Measurements from ENCODE around the gene MUS81. TPM values are rescaled to one million over a fixed set of nuclear protein-coding genes. Genes with fewer than 3 reads are reported as not detected.

Gene MUS81
- total RNA-seq, 2 donors from 2014 or later, result 64.3 to 68.6 TPM

GRCh38 chr11:65849366-65849765, 10.9 kb upstream of the MUS81 start:
- H3K4me1 ChIP-seq (replicated peaks), result no peaks in the 10 kb centered on the region
- no peak overlapping the region for H3K27ac ChIP-seq
- intact Hi-C loops (cut with DNase I), result no loop called here
- WGBS, result 54% methylated on average over 8 of the region's 8 CpGs
- no peak overlapping the region for H3K4me3 ChIP-seq
- peaks cover 0 to 19% of the 10 kb centered on the region in 2 donors for H3K36me3 ChIP-seq
- no peak for TF ChIP-seq CTCF (IDR thresholded peaks at IDR 0.05)
- TF ChIP-seq POLR2A (IDR thresholded peaks at IDR 0.05), result no peak
- TF ChIP-seq POLR2AphosphoS5 (IDR thresholded peaks at IDR 0.05), result no peak
- H3K27me3 ChIP-seq (replicated peaks; ENCODE audit: insufficient read depth), result no peaks in the 10 kb centered on the region
- no peak for DNase-seq (ENCODE audit: low spot score)
- H3K9me3 ChIP-seq, result no peaks in the 10 kb centered on the region

GRCh38 chr11:65849771-65850216, 10.4 kb upstream of the MUS81 start:
- no peak overlapping the region for H3K4me3 ChIP-seq
- intact Hi-C loops (cut with DNase I), result no loop called here
- no peak overlapping the region for H3K27ac ChIP-seq
- H3K4me1 ChIP-seq (replicated peaks), result no peaks in the 10 kb centered on the region
- no peaks in the 10 kb centered on the region for H3K27me3 ChIP-seq (replicated peaks; ENCODE audit: insufficient read depth)
- H3K9me3 ChIP-seq, result no peaks in the 10 kb centered on the region
- TF ChIP-seq POLR2A (IDR thresholded peaks at IDR 0.05) (no peak), POLR2AphosphoS5 (IDR thresholded peaks at IDR 0.05) (no peak), CTCF (IDR thresholded peaks at IDR 0.05) (no peak)
- H3K36me3 ChIP-seq, result peaks cover 0 to 21% of the 10 kb centered on the region in 2 donors
- WGBS, result 44% methylated on average over 16 of the region's 16 CpGs
- DNase-seq (ENCODE audit: low spot score), result no peak

- Histone ChIP-seq H3K9me3 (no peaks in the 10 kb centered on the region), H3K4me1 (replicated peaks) (no peaks in the 10 kb centered on the region), H3K36me3 (peaks cover 4 to 27% of the 10 kb centered on the region in 2 donors), H3K27ac (no peak overlapping the region), H3K27me3 (replicated peaks; ENCODE audit: insufficient read depth) (no peaks in the 10 kb centered on the region), H3K4me3 (no peak overlapping the region)
- no peak for TF ChIP-seq POLR2AphosphoS5 (IDR thresholded peaks at IDR 0.05)
- TF ChIP-seq POLR2A (IDR thresholded peaks at IDR 0.05), result no peak
- intact Hi-C loops (cut with DNase I), result no loop called here
- DNase-seq (ENCODE audit: low spot score), result no peak
- WGBS, result 86% methylated on average over 19 of the region's 20 CpGs
Observed at GRCh38 chr11:65850217-65851082, 9.8 kb upstream of the MUS81 start.

- Histone ChIP-seq H3K4me1 (replicated peaks) (peaks cover 2% of the 10 kb centered on the region), H3K36me3 (peaks cover 8 to 34% of the 10 kb centered on the region in 2 donors), H3K4me3 (no peak overlapping the region), H3K9me3 (no peaks in the 10 kb centered on the region), H3K27me3 (replicated peaks; ENCODE audit: insufficient read depth) (no peaks in the 10 kb centered on the region), H3K27ac (no peak overlapping the region)
- intact Hi-C loops (cut with DNase I), result no loop called here
- 88% methylated on average over 11 of the region's 14 CpGs for WGBS
- TF ChIP-seq CTCF (IDR thresholded peaks at IDR 0.05) (no peak), POLR2AphosphoS5 (IDR thresholded peaks at IDR 0.05) (no peak), POLR2A (IDR thresholded peaks at IDR 0.05) (no peak)
- no peak for DNase-seq (ENCODE audit: low spot score)
Observed at GRCh38 chr11:65851083-65851579, 9.1 kb upstream of the MUS81 start.

GRCh38 chr11:65851811-65852507, 8.3 kb upstream of the MUS81 start:
- no peak for DNase-seq (ENCODE audit: low spot score)
- H3K4me3 ChIP-seq, result no peak overlapping the region
- no peaks in the 10 kb centered on the region for H3K9me3 ChIP-seq
- intact Hi-C loops (cut with DNase I), result no loop called here
- H3K4me1 ChIP-seq (replicated peaks), result peaks cover 5% of the 10 kb centered on the region
- no peaks in the 10 kb centered on the region for H3K27me3 ChIP-seq (replicated peaks; ENCODE audit: insufficient read depth)
- TF ChIP-seq POLR2AphosphoS5 (IDR thresholded peaks at IDR 0.05), result no peak
- no peak for TF ChIP-seq POLR2A (IDR thresholded peaks at IDR 0.05)
- TF ChIP-seq CTCF (IDR thresholded peaks at IDR 0.05), result no peak
- peaks cover 8 to 35% of the 10 kb centered on the region in 2 donors for H3K36me3 ChIP-seq
- H3K27ac ChIP-seq, result no peak overlapping the region
- 83% methylated on average over 10 of the region's 10 CpGs for WGBS
